Heart right ventricle (tissue), 16 donors: Measurements from ENCODE around the gene ADCK1. TPM values are rescaled to one million over a fixed set of nuclear protein-coding genes. Genes with fewer than 3 reads are reported as not detected.
"Not testable (repeated sequence)": the region's sequence is repeated elsewhere in the genome, so short reads cannot be mapped to it uniquely, and the experiment has no call there.

Source experiments
- ATAC-seq, 8 donors: fragments of 200-7000 bp; cut with Tn5 transposase; one replicate each; pipeline ENCODE4 v1.9.1; 2020; ENCODE audit warnings: mild to moderate bottlenecking in 8 of 8, moderate library complexity in 8 of 8, moderate number of reproducible peaks in 1 of 8
- DNase-seq, 2 donors: peaks; one replicate each; pipeline ENCODE4 v3.0.0-alpha.2; 2020
- H3K27ac ChIP-seq, 10 donors: fragments of 200-600 bp; sonication (generic) in 2 of 10; one replicate each; pipeline versions ENCODE4 v1.5.0 to v1.8.0; 2020 to 2022; ENCODE audit warnings: mild to moderate bottlenecking in 3 of 10
- H3K27me3 ChIP-seq, 7 donors: fragments of 200-600 bp; one replicate each; pipeline ENCODE4 v1.8.0; 2021 to 2022; ENCODE audit warnings: mild to moderate bottlenecking in 2 of 7
- H3K36me3 ChIP-seq, 9 donors: fragments of 200-600 bp; sonication (generic) in 1 of 9; one replicate each; pipeline versions ENCODE4 v1.5.0 to v1.8.0; 2020 to 2022; ENCODE audit warnings: mild to moderate bottlenecking in 2 of 9
- H3K4me1 ChIP-seq, 9 donors: fragments of 200-600 bp; sonication (generic) in 1 of 9; one replicate each; pipeline versions ENCODE4 v1.5.0 to v1.8.0; 2020 to 2022; ENCODE audit warnings: mild to moderate bottlenecking in 4 of 9
- H3K4me3 ChIP-seq, 10 donors: fragments of 200-600 bp; sonication (generic) in 2 of 10; one replicate each; pipeline versions ENCODE4 v1.5.0 to v1.8.0; 2020 to 2022; ENCODE audit warnings: mild to moderate bottlenecking in 7 of 10, moderate library complexity in 2 of 10
- H3K9me3 ChIP-seq, 11 donors: fragments of 200-600 bp in 10 of 11; sonication (generic) in 2 of 11; one replicate each; pipeline versions ENCODE4 v1.5.0 to v1.8.0; 2013 to 2022; ENCODE audit warnings: mild to moderate bottlenecking in 2 of 11, control low read depth in 1 of 11, moderate library complexity in 1 of 11
- CTCF ChIP-seq, 9 donors: fragments of 200-600 bp; sonication (generic) in 2 of 9; IDR thresholded peaks; one replicate each; pipeline versions ENCODE4 v1.5.0 to v1.8.0; 2021 to 2022; ENCODE audit warnings: antibody characterized with exemption in 9 of 9, mild to moderate bottlenecking in 5 of 9, moderate library complexity in 1 of 9
- WGBS, 2 donors: extraction: QIAGEN DNeasy Blood & Tissue Kit; methylation state at CpG; one replicate each; pipeline ENCODE4 v1.1.7; 2013; ENCODE audit warnings: inconsistent platforms in 1 of 2; 5-methylcytosine and 5-hydroxymethylcytosine counted together
- intact Hi-C, 10 donors: fragments of 100-400 bp; cut with DNase I; formaldehyde crosslinking; loops; one replicate each; pipeline versions ENCODE4 v1.11.1 to v1.14.2; 2022
- polyA plus RNA-seq, 2 donors: library from polyadenylated mRNA; stranded (reverse); fragments of 200-250 nt; gene quantifications; one replicate each; pipeline ENCODE4 v1.2.3, GENCODE V29; 2013
- total RNA-seq, 10 donors: library from RNA; stranded (reverse); fragmentation: NEBNext Ultra II Directional in 3 of 10; extraction: Animal tissue kit (Norgen Biotek cat#: 25700) in 3 of 10; gene quantifications; one replicate each; pipeline versions ENCODE4 v1.2.1 to v1.2.4, GENCODE V29; 2021 to 2023
- donor health status: Arrhythmogenic right ventricular cardiomyopathy.
- donor health status: ischemic (EF 13 %, LVEDD 7.1; RV severe dilation, severe dysfunction).
- donor health status: healthy with polysubstance abuse.
- donor health status: DM: no; HTN: yes; CAD: no.
- donor health status: DM: no; HTN: no; CAD: no.
- donor health status: ischemic (EF 25% LVEDD 6.9; RV normal size, moderate dysfunction).
- donor health status: ischemic (EF 25% LVEDD 5.7; RV mildly dilated, moderate dysfunction).
- donor health status: healthy.
- donor health status: DM: yes; HTN: yes; CAD: no.
- donor health status: Ischemic cardiomyopathy.
- donor health status: ischemic (EF 35%, LVEDD 5.7; RV mildly dilated, moderate dysfunction).
- donor health status: nonischemic (EF 11% LVEDD 7.7; RV severe dilation, severe dysfunction).
- donor health status: DM: yes; HTN: yes; CAD: no.
- donor health status: PGD.
- donor health status: ischemic (EF 29% LVEDD 5.4; RV normal size, mild dysfunction).
- donor health status: nonischemic (EF 23%, LVEDD 6.1; RV moderate dilation, normal function).

ADCK1 gene
- total and polyA plus RNA-seq, 12 donors = 6.2 to 33.9 (median 7.3) TPM

- DNase-seq (no peak), ATAC-seq (no peak)
These were observed 17.7 kb upstream of the ADCK1 start for GRCh38 chr14:77782202-77782601.

GRCh38 chr14:77786148-77786547, 13.8 kb upstream of the ADCK1 start:
- 40 to 47% methylated on average over 4 of the region's 4 CpGs for WGBS, 2 donors
- Histone ChIP-seq H3K36me3 (no peaks in the 10 kb centered on the region), H3K4me1 (no peaks in the 10 kb centered on the region), H3K27ac (no peak overlapping the region), H3K27me3 (peaks cover 0 to 4% (median 0%) of the 10 kb centered on the region in 7 donors), H3K9me3 (no peaks in the 10 kb centered on the region), H3K4me3 (no peak overlapping the region)
- DNase-seq (no peak), ATAC-seq (no peak)
- TF ChIP-seq CTCF (IDR thresholded peaks at IDR 0.05) = no peak
- intact Hi-C loops = no loop called here

More at GRCh38 chr14:77782202-77782601, 17.7 kb upstream of the ADCK1 start:
- no peaks in the 10 kb centered on the region for H3K4me1 ChIP-seq
- no peaks in the 10 kb centered on the region for H3K36me3 ChIP-seq
- no peak overlapping the region for H3K27ac ChIP-seq
- intact Hi-C loops = no loop called here
- H3K9me3 ChIP-seq = no peaks in the 10 kb centered on the region
- no peak for TF ChIP-seq CTCF (IDR thresholded peaks at IDR 0.05)
- no peak overlapping the region for H3K4me3 ChIP-seq
- no peaks in the 10 kb centered on the region for H3K27me3 ChIP-seq

GRCh38 chr14:77790566-77791224, 9.2 kb upstream of the ADCK1 start:
- TF ChIP-seq CTCF (IDR thresholded peaks at IDR 0.05) = no peak
- H3K27me3 ChIP-seq = peaks cover 0 to 4% (median 0%) of the 10 kb centered on the region in 7 donors
- H3K4me3 ChIP-seq = no peak overlapping the region
- no peak overlapping the region for H3K27ac ChIP-seq
- 68 to 70% methylated on average over 6 of the region's 6 CpGs for WGBS, 2 donors
- DNase-seq (no peak), ATAC-seq (no peak)
- H3K9me3 ChIP-seq = no peaks in the 10 kb centered on the region
- H3K4me1 ChIP-seq = no peaks in the 10 kb centered on the region
- no peaks in the 10 kb centered on the region for H3K36me3 ChIP-seq
- intact Hi-C loops = no loop called here

GRCh38 chr14:77791225-77791600, 8.7 kb upstream of the ADCK1 start:
- Histone ChIP-seq H3K36me3 (no peaks in the 10 kb centered on the region), H3K4me1 (peaks cover 0 to 1% (median 0%) of the 10 kb centered on the region in 9 donors), H3K4me3 (no peak overlapping the region), H3K9me3 (no peaks in the 10 kb centered on the region), H3K27me3 (peaks cover 0 to 4% (median 0%) of the 10 kb centered on the region in 7 donors), H3K27ac (no peak overlapping the region)
- TF ChIP-seq CTCF (IDR thresholded peaks at IDR 0.05) = no peak
- DNase-seq = no peak
- ATAC-seq = no peak
- intact Hi-C loops = no loop called here
- WGBS, 2 donors = 54 to 55% methylated on average over 1 of the region's 1 CpG

- H3K4me1 ChIP-seq, H3K4me3 ChIP-seq, H3K27ac ChIP-seq, intact Hi-C loops, H3K9me3 ChIP-seq, H3K27me3 ChIP-seq, H3K36me3 ChIP-seq, ATAC-seq, DNase-seq: not testable (repeated sequence)
- 76 to 80% methylated on average over 3 of the region's 3 CpGs for WGBS, 2 donors
These were observed 6.7 kb upstream of the ADCK1 start for GRCh38 chr14:77793255-77793654.
